ENCODE data around the gene NR6A1.

DNA sequence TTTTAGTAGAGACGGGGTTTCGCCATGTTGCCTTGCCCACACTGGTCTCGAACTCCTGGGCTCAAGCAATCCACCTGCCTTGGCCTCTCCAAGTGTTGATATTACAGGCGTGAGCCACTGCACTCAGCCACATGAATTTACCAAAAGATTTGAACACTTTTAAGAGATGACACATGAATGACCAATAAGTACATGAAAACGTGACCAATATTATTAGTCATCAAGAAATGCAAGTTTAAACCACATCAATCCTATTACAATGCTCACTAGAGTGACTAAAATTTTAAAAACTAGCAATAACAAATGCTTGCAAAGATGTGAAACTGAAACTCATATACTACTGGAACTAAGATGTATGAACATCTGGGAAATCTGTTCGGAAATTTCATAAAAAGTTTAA, 54.3 kb downstream of the NR6A1 start:
- TF ChIP-seq RXRA (IDR thresholded peaks at IDR 0.05; ENCODE audit: insufficient read depth, low read depth, low read length) (no peak), POLR2A (IDR thresholded peaks at IDR 0.05; ENCODE audit: control extremely low read depth in 1 of 2, low read depth in 2 of 2, low read length in 2 of 2) (no peak), EP300 (IDR thresholded peaks at IDR 0.05; ENCODE audit: borderline replicate concordance in 1 of 2, low read depth in 2 of 2, low read length in 2 of 2) (no peak), CBX8 (IDR thresholded peaks at IDR 0.05; ENCODE audit: borderline replicate concordance, low read depth, low read length) (no peak), SP1 (IDR thresholded peaks at IDR 0.05; ENCODE audit: low read depth, low read length) (no peak), NRF1 (IDR thresholded peaks at IDR 0.05; ENCODE audit: low read depth, low read length) (no peak), JUN (IDR thresholded peaks at IDR 0.05; ENCODE audit: low read depth, low read length) (no peak), EGR1 (IDR thresholded peaks at IDR 0.05; ENCODE audit: borderline replicate concordance, low read depth, low read length) (no peak), RAD21 (IDR thresholded peaks at IDR 0.05 in 1 of 2, conservative IDR thresholded peaks at IDR 0.05 in 1 of 2; ENCODE audit: low read depth in 2 of 2, low read length in 2 of 2) (no peak), POLR2AphosphoS5 (IDR thresholded peaks at IDR 0.05; ENCODE audit: low read depth, low read length) (no peak), EZH2 (IDR thresholded peaks at IDR 0.05; ENCODE audit: low read depth, low read length, severe bottlenecking) (no peak)
- TF ChIP-seq, protein P1, sequence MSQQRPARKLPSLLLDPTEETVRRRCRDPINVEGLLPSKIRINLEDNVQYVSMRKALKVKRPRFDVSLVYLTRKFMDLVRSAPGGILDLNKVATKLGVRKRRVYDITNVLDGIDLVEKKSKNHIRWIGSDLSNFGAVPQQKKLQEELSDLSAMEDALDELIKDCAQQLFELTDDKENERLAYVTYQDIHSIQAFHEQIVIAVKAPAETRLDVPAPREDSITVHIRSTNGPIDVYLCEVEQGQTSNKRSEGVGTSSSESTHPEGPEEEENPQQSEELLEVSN (IDR thresholded peaks at IDR 0.05), result no peak
- TF ChIP-seq, protein P2, sequence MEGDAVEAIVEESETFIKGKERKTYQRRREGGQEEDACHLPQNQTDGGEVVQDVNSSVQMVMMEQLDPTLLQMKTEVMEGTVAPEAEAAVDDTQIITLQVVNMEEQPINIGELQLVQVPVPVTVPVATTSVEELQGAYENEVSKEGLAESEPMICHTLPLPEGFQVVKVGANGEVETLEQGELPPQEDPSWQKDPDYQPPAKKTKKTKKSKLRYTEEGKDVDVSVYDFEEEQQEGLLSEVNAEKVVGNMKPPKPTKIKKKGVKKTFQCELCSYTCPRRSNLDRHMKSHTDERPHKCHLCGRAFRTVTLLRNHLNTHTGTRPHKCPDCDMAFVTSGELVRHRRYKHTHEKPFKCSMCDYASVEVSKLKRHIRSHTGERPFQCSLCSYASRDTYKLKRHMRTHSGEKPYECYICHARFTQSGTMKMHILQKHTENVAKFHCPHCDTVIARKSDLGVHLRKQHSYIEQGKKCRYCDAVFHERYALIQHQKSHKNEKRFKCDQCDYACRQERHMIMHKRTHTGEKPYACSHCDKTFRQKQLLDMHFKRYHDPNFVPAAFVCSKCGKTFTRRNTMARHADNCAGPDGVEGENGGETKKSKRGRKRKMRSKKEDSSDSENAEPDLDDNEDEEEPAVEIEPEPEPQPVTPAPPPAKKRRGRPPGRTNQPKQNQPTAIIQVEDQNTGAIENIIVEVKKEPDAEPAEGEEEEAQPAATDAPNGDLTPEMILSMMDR (IDR thresholded peaks at IDR 0.05; ENCODE audit: control extremely low read depth in 1 of 3, insufficient read depth in 1 of 3, low read depth in 1 of 3, low read length in 3 of 3), result no peak
- TF ChIP-seq, protein P3, sequence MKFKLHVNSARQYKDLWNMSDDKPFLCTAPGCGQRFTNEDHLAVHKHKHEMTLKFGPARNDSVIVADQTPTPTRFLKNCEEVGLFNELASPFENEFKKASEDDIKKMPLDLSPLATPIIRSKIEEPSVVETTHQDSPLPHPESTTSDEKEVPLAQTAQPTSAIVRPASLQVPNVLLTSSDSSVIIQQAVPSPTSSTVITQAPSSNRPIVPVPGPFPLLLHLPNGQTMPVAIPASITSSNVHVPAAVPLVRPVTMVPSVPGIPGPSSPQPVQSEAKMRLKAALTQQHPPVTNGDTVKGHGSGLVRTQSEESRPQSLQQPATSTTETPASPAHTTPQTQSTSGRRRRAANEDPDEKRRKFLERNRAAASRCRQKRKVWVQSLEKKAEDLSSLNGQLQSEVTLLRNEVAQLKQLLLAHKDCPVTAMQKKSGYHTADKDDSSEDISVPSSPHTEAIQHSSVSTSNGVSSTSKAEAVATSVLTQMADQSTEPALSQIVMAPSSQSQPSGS (IDR thresholded peaks at IDR 0.05; ENCODE audit: low read length), result no peak

Data from H1 (cell line).